SK-N-SH (cell line): Measurements from ENCODE around the gene SPECC1L.

ENCODE experiments used
- EP300 ChIP-seq, 2 experiments: IDR thresholded peaks; 2 replicates each; pipeline versions ENCODE4 v1.4.0 to v1.6.1; 2012; ENCODE audit warnings: borderline replicate concordance in 1 of 2, low read depth in 1 of 2, low read length in 1 of 2
- POLR2AphosphoS5 ChIP-seq: IDR thresholded peaks from 2 replicates; pipeline ENCODE4 v1.6.1; 2012; ENCODE audit warnings: low read depth, low read length
- TF ChIP-seq, protein P1 (sequence below): fragments of 200-600 bp; sonication (generic); IDR thresholded peaks from 2 replicates; pipeline ENCODE4 v1.6.1; 2017; ENCODE audit warnings: antibody characterized with exemption, mild to moderate bottlenecking, moderate library complexity

DNA sequence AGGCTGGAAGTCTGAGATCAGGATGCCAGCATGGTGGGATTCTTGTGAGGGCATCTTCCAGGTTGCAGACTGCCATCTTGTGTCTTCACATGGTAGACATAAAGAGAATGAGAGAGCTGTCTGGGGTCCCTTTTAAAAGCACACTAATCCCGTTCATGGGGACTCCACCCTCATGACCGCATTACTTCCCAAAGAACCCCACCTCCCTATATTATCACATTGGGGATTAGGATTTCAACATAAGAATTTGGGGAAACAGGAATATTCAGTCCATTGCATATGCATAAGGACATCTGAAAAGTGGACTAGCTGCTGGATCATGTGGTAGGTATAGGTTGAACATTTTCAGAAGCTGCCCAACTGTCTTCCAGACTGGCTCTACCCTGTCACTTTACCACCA lies 123.6 kb downstream of the SPECC1L start:
- TF ChIP-seq, protein P1, sequence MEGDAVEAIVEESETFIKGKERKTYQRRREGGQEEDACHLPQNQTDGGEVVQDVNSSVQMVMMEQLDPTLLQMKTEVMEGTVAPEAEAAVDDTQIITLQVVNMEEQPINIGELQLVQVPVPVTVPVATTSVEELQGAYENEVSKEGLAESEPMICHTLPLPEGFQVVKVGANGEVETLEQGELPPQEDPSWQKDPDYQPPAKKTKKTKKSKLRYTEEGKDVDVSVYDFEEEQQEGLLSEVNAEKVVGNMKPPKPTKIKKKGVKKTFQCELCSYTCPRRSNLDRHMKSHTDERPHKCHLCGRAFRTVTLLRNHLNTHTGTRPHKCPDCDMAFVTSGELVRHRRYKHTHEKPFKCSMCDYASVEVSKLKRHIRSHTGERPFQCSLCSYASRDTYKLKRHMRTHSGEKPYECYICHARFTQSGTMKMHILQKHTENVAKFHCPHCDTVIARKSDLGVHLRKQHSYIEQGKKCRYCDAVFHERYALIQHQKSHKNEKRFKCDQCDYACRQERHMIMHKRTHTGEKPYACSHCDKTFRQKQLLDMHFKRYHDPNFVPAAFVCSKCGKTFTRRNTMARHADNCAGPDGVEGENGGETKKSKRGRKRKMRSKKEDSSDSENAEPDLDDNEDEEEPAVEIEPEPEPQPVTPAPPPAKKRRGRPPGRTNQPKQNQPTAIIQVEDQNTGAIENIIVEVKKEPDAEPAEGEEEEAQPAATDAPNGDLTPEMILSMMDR, result no peak
- no peak for TF ChIP-seq POLR2AphosphoS5
- TF ChIP-seq EP300 (IDR thresholded peaks at IDR 0.05; ENCODE audit: borderline replicate concordance in 1 of 2, low read depth in 1 of 2, low read length in 1 of 2), result no peak
